ENCODE measurements around the gene ANGPTL1.

Gene ANGPTL1, protein sequence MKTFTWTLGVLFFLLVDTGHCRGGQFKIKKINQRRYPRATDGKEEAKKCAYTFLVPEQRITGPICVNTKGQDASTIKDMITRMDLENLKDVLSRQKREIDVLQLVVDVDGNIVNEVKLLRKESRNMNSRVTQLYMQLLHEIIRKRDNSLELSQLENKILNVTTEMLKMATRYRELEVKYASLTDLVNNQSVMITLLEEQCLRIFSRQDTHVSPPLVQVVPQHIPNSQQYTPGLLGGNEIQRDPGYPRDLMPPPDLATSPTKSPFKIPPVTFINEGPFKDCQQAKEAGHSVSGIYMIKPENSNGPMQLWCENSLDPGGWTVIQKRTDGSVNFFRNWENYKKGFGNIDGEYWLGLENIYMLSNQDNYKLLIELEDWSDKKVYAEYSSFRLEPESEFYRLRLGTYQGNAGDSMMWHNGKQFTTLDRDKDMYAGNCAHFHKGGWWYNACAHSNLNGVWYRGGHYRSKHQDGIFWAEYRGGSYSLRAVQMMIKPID

DNA sequence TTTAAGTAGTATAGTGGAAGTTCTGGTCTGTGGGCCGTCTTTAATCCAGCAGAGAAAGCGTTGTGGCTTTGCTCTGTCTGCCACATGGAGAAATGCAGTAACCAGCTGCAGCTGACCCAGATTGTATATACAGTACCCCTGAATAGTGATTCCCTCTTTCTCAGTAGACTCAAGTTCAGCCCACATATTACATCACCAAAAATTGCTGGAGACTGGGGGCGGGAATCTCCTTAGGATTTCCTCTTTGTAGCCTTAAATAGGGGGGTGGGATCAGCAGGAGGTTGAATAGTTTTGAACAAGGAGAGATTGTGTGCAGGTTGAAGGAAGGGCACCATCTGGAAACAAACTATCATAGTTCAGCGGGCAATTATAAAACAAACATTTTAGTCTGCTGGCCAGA, at the start of gene ANGPTL1:
TSS of gene ANGPTL1 (minus strand) at position 134 of the 400 bp plus-strand sequence. CDS start 5,301 bp downstream, outside the sequence.
- DNase-seq, result no peak

DNA sequence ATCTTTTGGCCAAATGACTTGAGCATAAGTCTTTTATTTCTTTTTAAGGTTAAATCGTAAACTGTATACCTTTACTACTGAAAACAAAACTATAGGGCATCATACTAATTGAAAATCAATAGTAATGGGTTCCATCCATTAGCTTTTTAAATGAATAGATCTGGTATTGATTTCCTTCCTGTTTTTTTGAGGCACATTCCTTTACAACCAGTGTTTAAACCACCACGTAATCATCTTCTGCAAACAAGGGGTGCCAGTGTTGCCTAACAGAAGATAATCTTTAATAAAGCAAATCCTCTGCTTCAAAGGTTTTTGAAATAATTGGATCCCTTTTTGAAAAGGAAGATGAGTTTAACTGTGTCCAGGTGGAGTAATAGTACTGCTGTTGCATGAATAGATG, 48.7 kb upstream of the ANGPTL1 start:
- no peak for DNase-seq

DNA sequence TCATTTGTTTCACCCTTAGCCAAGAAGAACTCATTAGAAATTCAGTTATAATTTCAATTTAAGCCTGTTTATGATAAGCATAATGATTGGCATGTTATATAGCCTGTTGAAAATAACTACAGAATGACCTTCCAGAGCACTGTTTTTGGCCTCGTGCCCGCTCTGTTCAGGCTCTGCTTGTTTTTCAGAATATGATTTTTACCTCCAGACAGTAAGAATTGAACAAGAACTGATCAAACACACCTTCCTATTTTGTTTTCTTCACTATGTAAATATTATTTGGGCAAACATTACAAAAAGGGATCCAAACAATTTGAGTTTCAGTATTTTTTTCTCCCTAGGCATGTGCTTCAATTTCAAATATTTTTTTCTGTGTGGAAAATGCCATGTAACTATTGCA, 48.1 kb upstream of the ANGPTL1 start:
- DNase-seq, result no peak

DNA sequence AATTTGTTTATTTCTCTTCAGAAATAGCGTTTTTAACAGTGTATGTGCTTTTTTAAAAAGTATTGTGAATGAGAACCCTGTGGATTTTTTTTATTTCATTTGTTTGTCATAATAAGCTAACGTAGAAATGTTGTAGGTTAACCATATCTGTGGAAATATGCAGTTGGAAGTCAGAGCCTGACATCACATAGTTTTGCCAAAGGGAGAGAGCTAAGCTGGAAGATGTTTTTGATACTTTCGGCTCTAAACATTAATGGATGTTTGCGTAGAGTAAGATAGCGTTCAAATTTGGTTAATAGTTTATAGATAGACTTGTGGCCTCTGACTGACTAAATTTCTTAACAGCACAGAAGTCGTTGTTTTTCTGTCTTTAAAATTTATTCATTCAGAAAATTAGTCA, 47.4 kb upstream of the ANGPTL1 start:
- no peak for DNase-seq

DNA sequence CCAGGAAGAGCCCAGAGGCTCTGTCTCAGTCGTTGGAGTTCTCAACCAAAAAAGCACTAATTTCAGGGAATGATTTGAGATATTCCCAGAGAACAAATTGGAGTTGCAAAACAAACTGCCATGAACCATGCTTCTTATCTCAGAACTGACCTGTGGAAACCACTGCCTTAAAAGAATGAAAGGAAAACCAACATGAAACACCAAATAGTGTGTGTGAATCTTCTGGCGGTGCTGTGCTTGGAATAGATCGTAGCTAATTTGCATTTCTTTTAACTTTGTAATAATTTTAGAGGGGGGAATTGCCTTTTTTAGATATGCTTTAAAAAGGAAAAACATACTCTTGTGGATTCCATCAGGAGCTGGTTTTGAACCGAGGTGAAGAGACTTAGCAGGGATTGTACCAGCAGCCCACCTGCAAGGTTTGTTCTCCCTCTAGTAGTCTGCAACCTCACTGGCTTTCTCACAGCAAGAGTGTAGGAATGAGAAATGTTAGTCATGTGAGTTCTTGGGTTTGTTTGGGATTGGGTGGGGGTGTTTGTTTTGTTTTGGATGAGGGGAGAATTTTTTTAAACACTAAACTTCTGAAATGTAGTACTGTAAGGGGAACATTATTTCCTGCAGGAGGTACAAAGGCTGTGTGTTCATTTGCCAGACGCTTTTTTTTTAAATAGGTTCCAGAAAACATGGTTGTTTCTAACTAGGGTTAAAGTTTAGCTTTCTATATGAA, 45.7 kb upstream of the ANGPTL1 start:
- DNase-seq, result no peak

DNA sequence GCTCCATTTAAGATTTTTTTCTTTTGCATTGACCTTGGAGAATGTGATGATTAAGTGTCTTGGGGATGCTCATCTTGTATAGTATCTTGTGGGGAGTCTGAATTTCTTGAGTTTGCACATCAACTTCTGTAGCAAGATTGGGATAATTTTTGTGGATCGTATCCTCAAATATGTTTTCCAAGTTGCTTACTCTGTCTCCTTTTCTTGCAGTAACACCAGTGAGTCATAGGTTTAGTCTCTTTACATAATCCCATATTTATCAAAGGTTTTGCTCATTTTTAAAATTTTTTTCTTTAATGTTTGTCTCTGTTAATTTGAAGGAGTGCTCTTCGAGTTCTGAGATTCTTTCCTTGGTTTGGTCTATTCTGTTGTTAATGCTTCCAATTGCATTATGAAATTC, 41.7 kb upstream of the ANGPTL1 start:
- DNase-seq, result no peak

DNA sequence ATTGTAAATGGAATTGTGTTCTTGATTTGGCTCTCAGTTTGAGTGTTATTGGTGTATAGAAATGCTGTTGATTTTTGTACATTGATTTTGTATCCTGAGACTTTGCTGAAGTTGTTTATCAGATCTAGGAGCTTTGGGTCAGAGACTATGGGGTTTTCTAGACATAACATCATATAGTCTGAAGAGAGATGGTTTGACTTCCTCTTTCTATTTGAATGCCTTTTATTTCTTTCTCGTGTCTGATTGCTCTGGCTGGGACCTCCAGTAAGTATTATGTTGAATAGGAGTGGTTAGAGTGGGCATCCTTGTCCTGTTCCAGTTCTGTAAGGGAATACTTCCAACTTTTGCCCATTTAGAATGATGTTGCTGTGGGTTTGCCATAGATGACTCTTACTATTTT, 39.1 kb upstream of the ANGPTL1 start:
- DNase-seq, result no peak

DNA sequence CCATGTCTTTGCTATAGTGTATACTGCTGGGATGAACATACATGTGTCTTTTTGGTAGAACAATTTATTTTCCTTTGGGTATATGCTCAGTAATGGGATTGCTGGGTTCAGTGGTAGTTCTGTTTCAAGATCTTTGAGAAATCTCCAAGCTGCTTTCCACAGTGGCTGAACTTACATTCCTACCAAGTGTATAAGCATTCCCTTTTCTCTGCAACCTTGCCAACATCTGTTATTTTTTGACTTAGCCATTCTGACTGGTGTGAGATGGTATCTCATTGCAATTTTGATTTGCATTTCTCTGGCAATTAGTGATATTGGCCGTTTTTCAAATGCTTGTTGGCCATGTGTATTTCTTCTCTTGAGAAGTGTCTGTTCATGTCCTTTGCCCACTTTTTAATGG, 37.5 kb upstream of the ANGPTL1 start:
- DNase-seq, result no peak

DNA sequence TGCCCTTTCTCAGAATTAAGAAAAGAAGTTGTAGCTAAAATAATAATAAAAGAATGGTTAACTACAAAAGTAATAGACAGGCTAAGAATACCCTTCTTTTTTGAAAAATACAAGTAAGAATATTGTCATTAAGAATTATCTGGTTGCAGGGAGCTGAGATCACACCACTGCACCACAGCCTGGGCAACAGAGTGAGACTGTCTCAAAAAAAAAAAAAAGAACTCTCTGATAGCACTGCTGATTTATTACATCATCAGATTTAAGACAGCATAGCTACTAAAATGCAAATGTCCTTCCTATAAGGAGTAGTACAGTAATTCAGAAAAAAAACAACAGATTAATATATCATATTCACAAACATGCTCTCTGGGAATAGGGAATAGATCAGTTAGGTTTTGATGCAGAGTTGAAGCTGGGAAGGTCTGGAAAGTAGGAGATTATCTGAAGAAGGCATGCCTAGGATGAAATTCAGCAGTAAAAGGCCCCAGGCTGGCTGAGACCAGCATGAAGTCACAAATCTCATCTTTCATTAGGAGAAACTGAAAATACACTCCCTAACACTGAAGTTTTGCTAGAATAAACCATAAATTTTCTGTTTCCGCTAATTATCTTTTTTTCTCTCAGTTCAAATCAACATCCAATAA, 30.7 kb upstream of the ANGPTL1 start:
- DNase-seq, result no peak

DNA sequence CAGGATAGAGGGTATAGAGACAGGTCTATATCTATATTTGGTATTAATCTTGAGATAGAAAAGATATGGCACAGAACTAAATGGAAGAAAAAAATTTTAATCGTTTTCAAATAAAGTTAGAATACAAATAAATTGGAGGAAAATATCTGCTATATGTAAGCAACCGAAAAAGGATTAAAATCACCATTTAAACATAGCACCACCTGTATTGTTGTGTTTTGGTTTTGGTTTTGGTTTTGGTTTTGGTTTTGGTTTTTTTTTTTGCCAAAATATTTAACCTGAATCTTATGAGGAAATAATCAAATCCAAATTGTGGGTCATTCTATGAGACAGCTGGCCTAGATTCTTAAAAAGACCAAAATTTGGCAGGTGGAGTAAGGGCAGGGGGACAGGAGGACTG, 28.5 kb upstream of the ANGPTL1 start:
- DNase-seq, result no peak

DNA sequence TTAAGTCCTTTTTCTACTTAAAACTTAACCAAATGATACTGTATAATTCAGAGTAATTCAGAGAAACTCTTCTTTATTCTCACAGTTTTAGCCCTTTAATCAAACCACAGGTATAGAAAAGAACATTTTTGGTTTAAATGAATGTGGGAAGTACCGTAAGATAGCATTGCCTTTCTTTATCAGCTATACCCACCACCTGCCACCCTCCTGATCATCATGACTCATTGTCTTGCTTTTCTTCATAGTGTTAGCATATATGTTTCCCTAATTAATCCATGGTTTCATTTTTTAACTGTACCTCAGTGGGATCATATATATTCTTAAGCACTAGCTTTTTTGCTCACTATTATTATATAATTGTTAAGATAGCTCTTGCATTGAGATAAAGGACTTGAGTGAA, 27.5 kb upstream of the ANGPTL1 start:
- no peak for DNase-seq

DNA sequence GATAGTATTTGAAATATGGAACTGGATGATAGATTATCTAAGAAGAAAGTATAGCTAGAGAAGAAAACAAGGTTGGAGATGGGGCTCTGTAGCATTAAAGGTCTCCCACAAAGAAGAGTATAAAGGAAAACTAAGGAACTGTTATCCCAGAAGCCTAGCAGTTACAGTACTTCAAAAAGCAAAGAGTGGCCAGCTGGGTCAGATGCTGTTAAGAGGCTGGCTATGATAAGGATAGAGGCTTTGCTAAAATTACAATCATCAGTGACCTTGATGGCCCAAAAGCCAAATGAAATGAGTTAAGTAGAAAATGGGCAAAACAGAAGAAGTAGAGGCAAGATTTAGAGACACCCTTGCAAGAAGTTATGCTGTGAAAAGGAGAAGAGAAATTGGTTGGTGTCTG, 25.1 kb upstream of the ANGPTL1 start:
- DNase-seq, result no peak

DNA sequence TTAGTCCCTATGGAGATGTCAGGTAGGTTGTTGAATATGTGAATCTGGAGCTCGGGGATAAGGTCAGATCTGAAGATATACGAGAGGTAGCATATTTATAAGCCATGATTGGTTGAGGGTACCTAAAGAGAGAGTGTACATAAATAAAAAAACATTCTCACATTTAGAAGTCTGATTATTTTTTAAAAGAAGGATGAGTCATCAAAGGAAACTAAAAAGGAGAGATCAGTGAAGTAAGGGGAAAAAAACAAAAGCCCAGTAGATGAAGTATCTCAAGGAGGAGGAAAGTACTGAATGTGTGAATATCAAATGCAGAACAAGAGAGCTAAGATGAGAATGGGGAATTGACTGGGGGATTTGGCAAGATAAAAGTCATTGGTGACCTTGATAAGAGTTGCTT, 15.7 kb upstream of the ANGPTL1 start:
- DNase-seq, result no peak

DNA sequence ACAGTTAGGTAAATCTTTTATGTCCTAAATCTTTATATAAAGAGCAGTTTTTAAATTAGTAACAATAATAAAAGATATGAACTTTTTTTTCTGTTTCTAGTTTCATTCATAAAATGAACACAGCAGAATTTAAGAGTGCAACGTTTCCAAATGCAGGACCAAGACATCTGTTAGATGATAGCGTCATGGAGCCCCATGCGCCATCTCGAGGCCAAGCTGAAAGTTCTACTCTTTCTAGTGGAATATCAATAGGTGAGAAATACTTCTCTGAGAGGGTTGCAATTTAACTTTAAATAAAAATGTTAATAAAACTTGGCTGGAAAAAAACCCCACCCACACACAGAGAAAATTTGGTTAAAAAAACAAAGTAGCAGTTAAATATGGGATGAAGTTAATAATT, 15.0 kb upstream of the ANGPTL1 start:
- DNase-seq, result no peak

DNA sequence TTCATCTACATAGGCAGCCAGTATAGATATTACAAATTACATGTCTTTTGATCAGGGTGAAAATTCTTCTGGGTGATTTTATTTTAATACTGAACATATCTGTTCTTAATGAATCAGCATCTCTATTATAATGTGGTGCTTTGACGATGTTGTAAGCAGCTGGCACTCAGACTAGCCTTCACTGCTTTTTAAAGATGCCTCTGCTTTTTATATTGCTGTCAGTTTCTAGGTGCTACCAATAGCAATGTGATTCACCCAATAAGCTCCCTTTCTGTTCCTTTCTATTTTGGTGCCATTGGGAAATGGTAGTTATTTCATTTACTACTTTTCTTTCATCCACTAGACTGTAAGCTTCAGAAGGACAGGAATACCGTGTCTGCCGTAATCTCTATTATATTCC, 11.1 kb upstream of the ANGPTL1 start:
- DNase-seq, result no peak

DNA sequence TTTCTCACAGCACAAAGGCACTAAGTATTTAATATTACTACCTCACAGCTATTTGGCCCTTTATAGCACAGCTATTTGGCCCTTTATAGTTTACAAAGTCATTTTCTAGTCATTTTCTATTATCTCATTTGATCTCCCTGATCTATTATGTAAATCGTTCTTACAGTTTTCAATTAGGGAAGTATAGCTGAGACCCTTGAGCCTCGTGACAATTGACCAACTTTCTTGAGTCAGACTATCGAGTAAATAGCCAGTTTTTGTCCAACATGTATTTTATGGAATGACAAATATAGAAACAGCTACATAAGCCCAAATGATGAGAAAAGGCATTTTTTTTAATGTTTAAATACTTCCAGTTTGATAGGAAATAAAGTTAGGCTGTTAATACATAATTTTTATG, 7.0 kb upstream of the ANGPTL1 start:
- DNase-seq, result peak; percentile 19

DNA sequence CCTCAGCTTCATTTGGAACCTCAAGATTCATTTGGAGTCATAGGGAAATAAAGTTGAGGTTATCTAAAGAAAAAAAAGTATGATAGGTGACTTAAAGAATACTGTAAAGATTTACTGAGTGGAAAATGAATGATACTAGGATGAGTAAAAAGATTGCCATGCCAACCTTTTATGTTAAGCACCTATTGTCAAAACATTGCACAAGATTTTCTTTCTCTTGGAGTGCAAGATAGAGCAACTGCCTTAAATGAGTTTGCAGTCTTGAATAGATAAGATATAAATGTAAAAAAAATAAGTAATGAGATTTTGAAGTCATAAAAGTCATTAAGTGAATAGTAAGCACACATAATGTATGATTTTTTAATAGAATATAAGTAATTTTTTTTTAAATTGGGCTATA, 5.1 kb upstream of the ANGPTL1 start:
- DNase-seq, result no peak

DNA sequence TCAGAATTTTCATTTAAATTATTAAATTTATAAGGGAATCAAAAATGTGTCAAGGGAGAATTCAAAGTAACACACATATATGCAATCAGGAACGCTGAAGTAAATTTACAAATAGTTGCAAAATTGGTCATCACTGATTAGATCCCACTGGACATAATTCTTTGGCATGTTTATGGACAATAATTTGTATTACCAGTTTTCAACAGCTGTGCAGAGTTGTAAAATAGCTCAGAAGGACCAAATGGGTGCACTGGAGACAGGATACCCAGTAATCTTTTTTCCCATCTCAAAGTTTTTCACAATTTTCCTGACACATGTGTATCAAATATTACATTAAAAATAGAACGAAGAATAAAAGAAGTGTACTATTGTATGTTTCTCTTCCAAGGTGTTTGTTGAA, 4.1 kb upstream of the ANGPTL1 start:
- no peak for DNase-seq

DNA sequence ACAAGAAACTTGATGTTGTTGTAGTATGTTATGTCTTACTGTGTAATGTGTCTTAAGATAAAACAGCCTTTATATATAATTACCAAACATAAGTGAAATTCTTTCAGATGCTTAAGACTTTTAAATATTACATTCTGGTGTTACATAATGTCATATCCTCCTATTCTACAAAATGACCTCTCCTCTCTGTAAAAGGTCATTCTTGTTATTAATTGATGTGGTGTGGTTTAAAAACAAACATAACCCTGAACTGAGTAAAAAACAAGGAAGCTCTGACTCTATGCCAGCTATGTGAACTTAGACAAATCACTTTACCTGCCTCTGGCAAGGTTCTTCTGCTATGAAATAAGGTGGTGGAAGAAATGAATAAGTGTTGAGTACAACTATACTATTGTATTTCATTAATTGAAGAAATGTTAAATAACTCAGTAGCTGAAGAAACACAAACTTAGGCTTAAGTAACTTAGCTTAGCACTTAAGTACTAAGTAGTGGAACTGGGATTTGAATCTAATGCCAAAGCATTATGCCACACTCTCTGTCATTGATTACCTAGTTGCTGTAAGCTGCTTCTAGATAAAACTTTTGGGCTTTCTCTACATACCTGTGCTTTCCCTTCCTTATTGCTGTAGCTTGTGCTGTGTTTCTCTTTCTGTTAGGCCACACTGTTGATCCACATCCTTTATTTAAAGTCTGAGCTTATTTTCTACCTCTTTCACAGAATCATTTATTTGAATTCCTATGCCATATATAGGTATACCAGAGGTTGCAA, 859 bp upstream of the ANGPTL1 start:
- DNase-seq, result no peak

DNA sequence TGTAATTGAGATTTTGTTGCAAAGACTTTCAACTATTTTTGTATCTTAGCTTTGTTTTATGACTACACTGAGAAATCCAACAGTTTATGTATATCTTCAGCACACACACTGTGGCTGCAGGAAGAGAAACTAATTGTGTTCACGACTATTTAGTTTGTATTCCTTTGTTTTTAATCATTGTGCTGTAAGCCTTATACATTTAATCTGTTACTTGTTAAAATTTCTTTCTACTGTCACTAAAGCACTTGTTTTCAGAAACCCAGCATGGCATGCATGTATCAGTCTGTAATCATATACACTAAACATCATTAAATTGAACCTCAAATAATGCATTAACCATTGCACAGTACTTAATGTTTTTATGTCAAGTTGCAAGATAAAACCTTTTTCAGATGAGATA, 656 bp downstream of the ANGPTL1 start:
- DNase-seq, result no peak

DNA sequence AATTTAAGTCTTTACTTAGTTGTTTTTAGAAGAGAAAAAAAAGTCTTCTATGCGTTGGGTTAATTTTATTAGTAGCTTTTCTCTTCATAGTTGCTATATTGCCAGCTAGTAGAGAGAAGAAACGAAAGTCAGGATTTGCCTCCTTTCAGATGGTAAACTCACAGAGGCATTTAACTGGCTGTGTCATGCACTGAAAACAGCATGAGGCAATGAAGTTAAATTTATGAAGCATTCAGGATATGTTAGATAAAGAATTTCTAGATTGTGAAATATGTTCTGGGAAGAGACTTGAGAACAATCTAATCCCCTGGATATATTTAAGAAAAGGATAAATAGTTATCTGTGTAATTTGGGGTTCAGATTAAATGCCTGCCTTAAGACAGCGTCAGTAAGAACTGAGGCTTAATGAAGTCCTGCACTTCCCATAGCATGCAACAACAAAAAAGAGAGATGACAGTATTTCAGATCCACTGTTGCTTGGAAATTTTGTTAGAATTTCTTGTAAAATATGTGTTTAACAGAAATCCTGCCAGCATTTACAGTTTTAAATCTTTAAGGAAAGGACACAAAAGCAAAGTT, 1.7 kb downstream of the ANGPTL1 start:
- no peak for DNase-seq

DNA sequence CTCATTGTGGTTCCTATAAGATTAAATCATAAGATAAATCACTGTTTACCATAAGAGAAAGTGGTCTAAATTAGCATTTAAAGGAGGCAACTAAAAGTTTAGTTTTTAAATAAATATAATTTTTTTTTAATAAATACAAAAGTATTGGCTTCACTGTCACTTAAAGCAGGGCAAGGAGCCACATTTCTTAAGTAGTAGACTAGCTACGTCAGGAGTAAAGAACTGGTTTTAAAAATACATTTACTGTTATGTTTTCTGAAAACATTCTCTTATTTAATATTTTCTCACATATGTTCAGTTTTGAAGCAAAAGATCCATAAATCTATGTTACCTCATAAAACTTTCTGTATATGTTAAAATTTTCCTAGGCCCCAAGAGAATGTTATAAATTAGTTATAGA, 2.2 kb downstream of the ANGPTL1 start:
- no peak for DNase-seq

DNA sequence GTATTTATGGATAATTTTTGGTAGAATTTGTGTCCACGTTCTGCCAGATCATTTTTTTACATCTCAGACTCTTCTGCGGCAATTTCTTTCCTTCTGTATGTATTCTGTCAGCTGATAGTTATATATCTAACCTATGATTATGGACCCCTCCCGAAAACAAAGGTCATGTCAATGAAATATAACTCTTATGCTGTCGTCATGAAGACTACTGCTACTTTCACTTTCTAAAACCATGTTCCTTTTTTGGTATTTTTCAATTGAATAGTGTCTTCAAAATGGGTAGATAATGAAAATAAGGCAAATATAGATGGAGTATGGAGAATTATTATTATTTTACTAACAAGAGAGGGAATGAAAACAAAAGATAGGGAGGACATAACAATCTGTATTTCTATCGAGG, 3.2 kb downstream of the ANGPTL1 start:
- DNase-seq, result no peak

Data from SIG-M5 (cell line).